OCI-LY1 (cell line): ENCODE results near the gene SEMA4C.

Experiments used
- H2AFZ ChIP-seq: fragments of 200-600 bp; sonication (generic), shearing (Covaris generic); 2 replicates; pipeline ENCODE4 v1.6.0; 2014; ENCODE audit warnings: antibody characterized with exemption, mild to moderate bottlenecking, low read length
- H3F3A ChIP-seq: fragments of 200-600 bp; sonication (generic), shearing (Covaris generic); 2 replicates; pipeline ENCODE4 v1.6.0; 2014; ENCODE audit warnings: mild to moderate bottlenecking, antibody characterized with exemption, low read length, moderate library complexity; ENCODE audit not compliant: insufficient read depth
- H3K27ac ChIP-seq: fragments of 200-600 bp; sonication (generic); 2 replicates; pipeline ENCODE4 v1.5.1; 2014; ENCODE audit warnings: low read length, mixed run types, mild to moderate bottlenecking, low read depth; ENCODE audit not compliant: poor library complexity, severe bottlenecking
- H3K27me3 ChIP-seq: fragments of 200-600 bp; sonication (generic); 2 replicates; pipeline ENCODE4 v1.6.0; 2014; ENCODE audit warnings: antibody characterized with exemption, mild to moderate bottlenecking, low read length, moderate library complexity; ENCODE audit not compliant: insufficient read depth
- H3K36me3 ChIP-seq: fragments of 200-600 bp; sonication (generic); 2 replicates; pipeline ENCODE4 v1.6.1; 2014; ENCODE audit warnings: mild to moderate bottlenecking, antibody characterized with exemption, low read length, moderate library complexity, mixed read lengths; ENCODE audit not compliant: insufficient read depth
- H3K4me1 ChIP-seq: fragments of 200-600 bp; sonication (generic); 2 replicates; pipeline ENCODE4 v1.5.1; 2014; ENCODE audit warnings: mild to moderate bottlenecking, low read length, moderate library complexity; ENCODE audit not compliant: insufficient read depth, severe bottlenecking
- H3K4me2 ChIP-seq: fragments of 200-600 bp; sonication (generic), shearing (Covaris generic); 2 replicates; pipeline ENCODE4 v1.6.1; 2014; ENCODE audit warnings: low read length
- H3K4me3 ChIP-seq: fragments of 200-600 bp; sonication (generic); 2 replicates; pipeline ENCODE4 v1.5.1; 2014; ENCODE audit warnings: low read length, low read depth, mild to moderate bottlenecking, mixed read lengths; ENCODE audit not compliant: poor library complexity, severe bottlenecking
- H3K79me2 ChIP-seq: fragments of 200-600 bp; shearing (Covaris generic); 2 replicates; pipeline ENCODE4 v1.6.1; 2016; ENCODE audit warnings: mixed run types, low read length, mixed read lengths; ENCODE audit not compliant: insufficient read depth
- H3K9ac ChIP-seq: fragments of 200-600 bp; sonication (generic), shearing (Covaris generic); 2 replicates; pipeline ENCODE4 v1.6.1; 2014; ENCODE audit warnings: mild to moderate bottlenecking, low read length, mixed read lengths
- H3K9me2 ChIP-seq: fragments of 200-600 bp; sonication (generic), shearing (Covaris generic); 2 replicates; pipeline ENCODE4 v1.6.1; 2014; ENCODE audit warnings: low read depth, mild to moderate bottlenecking, low read length, mixed read lengths
- H3K9me3 ChIP-seq: fragments of 200-600 bp; shearing (Covaris generic); 2 replicates; pipeline ENCODE4 v1.6.1; 2014; ENCODE audit warnings: low read length, mixed read lengths
- H4K20me1 ChIP-seq: fragments of 200-600 bp; sonication (generic), shearing (Covaris generic); 2 replicates; pipeline ENCODE4 v1.6.0; 2016; ENCODE audit warnings: mild to moderate bottlenecking, low read length; ENCODE audit not compliant: insufficient read depth
- EZH2 ChIP-seq: fragments of 200-600 bp; sonication (generic), shearing (Covaris generic); IDR thresholded peaks from 2 replicates; pipeline ENCODE4 v1.8.0; 2017; ENCODE audit warnings: borderline replicate concordance, mixed run types, mild to moderate bottlenecking, antibody characterized with exemption, low read length, moderate library complexity, mixed read lengths
- TF ChIP-seq, protein P1 (sequence below): fragments of 200-600 bp; sonication (generic), shearing (Covaris generic); IDR thresholded peaks from 2 replicates; pipeline ENCODE4 v1.5.1; 2017; ENCODE audit warnings: mild to moderate bottlenecking, antibody characterized with exemption, low read length, moderate library complexity, mixed read lengths

Gene SEMA4C

DNA sequence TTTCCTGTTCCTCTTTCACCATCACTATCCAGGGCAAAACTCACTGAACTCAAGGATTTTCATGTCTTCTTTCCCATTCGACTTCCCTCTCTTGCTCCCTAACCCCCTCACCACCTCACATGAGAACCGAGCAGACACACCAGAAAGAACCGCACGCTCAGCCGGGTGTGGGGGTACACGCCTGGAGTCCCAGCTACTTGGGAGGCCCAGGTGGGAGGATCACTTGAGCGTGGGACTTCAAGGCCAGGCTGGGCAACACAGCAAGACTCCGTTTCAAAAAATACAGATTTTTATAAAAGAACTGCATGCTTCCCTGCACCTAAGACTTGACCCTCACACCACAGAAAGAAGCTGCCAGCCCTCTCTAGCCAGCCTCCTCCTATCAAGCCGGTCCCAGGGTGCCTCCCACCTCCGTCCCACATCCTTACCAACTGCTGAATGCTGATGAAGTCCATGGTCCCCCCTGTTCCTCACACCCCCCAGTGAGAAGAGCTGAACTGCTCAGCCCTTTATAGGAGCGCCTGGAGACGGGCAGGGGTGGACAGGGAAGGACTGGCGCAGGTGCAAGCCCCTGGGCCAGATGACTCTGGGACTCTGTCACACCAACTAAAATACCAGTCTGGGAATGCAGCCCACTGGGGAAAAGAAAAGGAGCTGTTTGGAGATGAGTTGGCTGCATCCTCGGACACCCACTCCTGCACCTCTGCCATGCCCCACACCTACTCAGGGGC is 26.2 kb downstream of the SEMA4C start, which contains the start of gene ANKRD23:
Gene ANKRD23, minus strand, starts transcription at position 484 of the 731 bp plus-strand sequence. Its CDS starts 29 bp downstream, at position 455.
- no peaks in the 10 kb centered on the region for H3K9me2 ChIP-seq
- no peaks in the 10 kb centered on the region for H3K27me3 ChIP-seq
- H2AFZ ChIP-seq = no peak within 1 kb of the TSS
- H3K4me2 ChIP-seq = no peak within 1 kb of the TSS
- H3K4me3 ChIP-seq = no peak within 1 kb of the TSS
- peaks cover 17% of the 10 kb centered on the region for H3K36me3 ChIP-seq
- peaks cover 14% of the 10 kb centered on the region for H3K4me1 ChIP-seq
- no peak within 1 kb of the TSS for H3K27ac ChIP-seq
- H3K9ac ChIP-seq = no peak within 1 kb of the TSS
- H3F3A ChIP-seq = no peaks in the 10 kb centered on the region
- no peaks in the 10 kb centered on the region for H3K79me2 ChIP-seq
- TF ChIP-seq, protein P1, sequence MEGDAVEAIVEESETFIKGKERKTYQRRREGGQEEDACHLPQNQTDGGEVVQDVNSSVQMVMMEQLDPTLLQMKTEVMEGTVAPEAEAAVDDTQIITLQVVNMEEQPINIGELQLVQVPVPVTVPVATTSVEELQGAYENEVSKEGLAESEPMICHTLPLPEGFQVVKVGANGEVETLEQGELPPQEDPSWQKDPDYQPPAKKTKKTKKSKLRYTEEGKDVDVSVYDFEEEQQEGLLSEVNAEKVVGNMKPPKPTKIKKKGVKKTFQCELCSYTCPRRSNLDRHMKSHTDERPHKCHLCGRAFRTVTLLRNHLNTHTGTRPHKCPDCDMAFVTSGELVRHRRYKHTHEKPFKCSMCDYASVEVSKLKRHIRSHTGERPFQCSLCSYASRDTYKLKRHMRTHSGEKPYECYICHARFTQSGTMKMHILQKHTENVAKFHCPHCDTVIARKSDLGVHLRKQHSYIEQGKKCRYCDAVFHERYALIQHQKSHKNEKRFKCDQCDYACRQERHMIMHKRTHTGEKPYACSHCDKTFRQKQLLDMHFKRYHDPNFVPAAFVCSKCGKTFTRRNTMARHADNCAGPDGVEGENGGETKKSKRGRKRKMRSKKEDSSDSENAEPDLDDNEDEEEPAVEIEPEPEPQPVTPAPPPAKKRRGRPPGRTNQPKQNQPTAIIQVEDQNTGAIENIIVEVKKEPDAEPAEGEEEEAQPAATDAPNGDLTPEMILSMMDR = no peak
- TF ChIP-seq EZH2 = no peak
- H4K20me1 ChIP-seq = no peaks in the 10 kb centered on the region
- H3K9me3 ChIP-seq = no peaks in the 10 kb centered on the region

DNA sequence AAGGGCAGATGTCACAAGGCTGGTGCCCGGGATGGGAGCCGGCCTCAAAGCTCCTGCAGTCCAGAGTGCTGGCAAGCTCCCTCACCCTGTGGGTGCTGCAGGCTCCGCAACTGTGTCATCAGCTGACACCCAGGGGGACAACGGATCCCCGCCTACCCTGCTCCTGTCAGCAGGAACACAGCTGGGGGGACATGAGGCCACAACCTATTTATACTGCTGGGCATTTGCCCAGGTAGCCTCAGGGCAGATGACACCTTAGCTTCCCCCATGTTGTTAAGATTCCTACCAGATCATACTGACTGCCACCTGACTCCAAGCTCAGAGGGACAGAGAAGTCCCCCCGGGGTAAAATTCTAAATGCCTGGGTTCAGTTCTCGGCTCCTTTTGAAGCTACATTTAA is 27.3 kb downstream of the SEMA4C start:
- Histone ChIP-seq H3K79me2 (no peaks in the 10 kb centered on the region), H3K4me1 (peaks cover 15% of the 10 kb centered on the region), H4K20me1 (no peaks in the 10 kb centered on the region), H3K9ac (no peak overlapping the region), H3K9me3 (no peaks in the 10 kb centered on the region), H3K27me3 (no peaks in the 10 kb centered on the region), H3K36me3 (peaks cover 13% of the 10 kb centered on the region; the same call in 1 of the 2 replicates), H3K4me2 (no peak overlapping the region), H3K9me2 (no peaks in the 10 kb centered on the region), H3K4me3 (no peak overlapping the region), H3K27ac (no peak overlapping the region), H3F3A (no peaks in the 10 kb centered on the region), H2AFZ (no peak overlapping the region)
- TF ChIP-seq, protein P1 = no peak
- no peak for TF ChIP-seq EZH2

DNA sequence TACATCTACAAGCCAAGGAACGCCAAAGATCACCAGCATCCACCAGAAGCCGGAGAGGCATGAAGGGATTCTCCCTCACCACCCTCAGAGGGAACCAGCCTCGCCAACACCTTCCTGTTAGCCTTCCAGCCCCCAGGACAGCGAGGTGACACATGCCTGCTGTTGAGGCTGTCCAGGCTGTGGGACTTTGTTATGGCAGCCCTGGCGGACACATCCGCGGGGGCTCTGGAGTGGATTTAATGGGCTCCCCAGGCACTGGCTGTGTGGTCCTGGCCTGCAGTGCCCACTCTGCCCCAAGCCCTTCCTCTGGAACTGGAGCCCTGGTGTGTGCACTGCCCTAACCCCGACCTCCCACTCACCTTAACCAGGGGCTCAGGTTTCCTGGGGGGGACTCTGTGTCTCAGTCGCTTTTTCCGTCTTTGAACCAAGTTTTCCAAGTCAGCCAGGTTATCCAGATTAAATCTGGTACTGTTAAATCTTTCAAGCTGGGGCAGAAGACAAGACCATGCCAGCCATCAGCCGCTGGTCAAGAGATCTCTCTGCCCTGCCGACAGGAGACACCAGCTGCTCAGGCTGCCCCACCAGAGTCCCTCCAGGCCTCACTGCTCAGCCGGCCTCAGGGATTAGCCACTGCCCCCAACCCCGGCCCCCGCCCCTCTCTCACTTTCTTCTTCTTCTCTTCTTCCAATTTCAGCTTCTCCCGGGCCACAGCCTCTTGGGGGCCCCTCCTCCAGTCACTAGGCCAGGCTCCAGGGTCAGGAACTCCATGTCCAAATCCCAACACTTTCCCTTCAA is 28.0 kb downstream of the SEMA4C start:
- Histone ChIP-seq H3K27ac (no peak overlapping the region), H3K9me2 (no peaks in the 10 kb centered on the region), H3K9me3 (no peaks in the 10 kb centered on the region), H3K9ac (no peak overlapping the region), H3K79me2 (no peaks in the 10 kb centered on the region), H4K20me1 (no peaks in the 10 kb centered on the region), H2AFZ (no peak overlapping the region), H3K36me3 (peaks cover 12% of the 10 kb centered on the region; the same call in 1 of the 2 replicates), H3K4me1 (peaks cover 15% of the 10 kb centered on the region), H3K4me2 (no peak overlapping the region), H3F3A (no peaks in the 10 kb centered on the region), H3K27me3 (no peaks in the 10 kb centered on the region), H3K4me3 (no peak overlapping the region)
- TF ChIP-seq, protein P1 = no peak
- TF ChIP-seq EZH2 = no peak
